Neural progenitor cell (in vitro differentiated cells): Measurements from ENCODE around the gene PHOSPHO1.

Source experiments
- EZH2 ChIP-seq: fragments of 200-600 bp; sonication (generic); IDR thresholded peaks from 2 replicates; pipeline ENCODE4 v1.6.1; 2017; ENCODE audit warnings: antibody characterized with exemption, mild to moderate bottlenecking, moderate library complexity
- TF ChIP-seq, protein P1 (sequence below): fragments of 200-600 bp; sonication (generic); IDR thresholded peaks from 2 replicates; pipeline ENCODE4 v1.5.1; 2017; ENCODE audit warnings: antibody characterized with exemption, mild to moderate bottlenecking

DNA sequence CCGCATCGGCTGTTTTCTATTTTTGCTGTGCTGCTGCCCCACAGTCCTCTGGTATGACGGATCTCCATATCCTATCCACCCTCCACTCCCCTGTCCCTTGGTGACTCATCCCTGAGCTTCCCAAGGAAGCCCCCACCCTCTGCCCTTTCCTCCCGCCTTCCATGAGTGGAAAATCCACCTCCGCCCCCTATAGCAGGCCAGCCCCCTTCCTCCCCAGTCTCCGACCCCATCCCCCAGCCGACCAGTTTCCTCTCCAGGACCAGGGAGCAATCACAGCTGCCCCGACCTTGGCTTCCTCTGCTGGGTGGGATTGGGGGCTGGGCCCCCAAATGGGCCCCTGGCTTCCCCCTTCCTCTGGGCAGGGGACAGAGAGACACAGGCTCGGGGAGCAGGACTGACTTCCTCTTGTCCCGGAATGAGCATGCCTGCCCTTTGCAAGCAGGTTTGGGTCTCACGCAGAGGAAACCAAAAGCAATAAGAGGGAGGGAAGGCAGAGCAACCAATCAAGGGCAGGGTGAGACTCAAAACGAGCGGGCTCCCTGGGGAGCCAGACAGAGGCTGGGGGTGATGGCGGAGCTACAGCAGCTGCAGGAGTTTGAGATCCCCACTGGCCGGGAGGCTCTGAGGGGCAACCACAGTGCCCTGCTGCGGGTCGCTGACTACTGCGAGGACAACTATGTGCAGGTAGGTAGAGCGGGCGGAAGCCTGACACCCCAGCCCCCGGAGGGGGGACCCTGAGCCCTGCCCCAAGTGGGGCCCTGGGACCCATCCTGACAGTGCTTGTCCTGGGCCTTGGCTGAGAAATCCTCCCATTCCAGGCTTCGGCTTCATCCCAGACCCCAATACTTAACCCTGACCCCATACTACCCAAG, 20.2 kb downstream of the PHOSPHO1 start, which contains the start of the genes ABI3 and GNGT2:
- no peak for TF ChIP-seq EZH2
- TF ChIP-seq, protein P1, sequence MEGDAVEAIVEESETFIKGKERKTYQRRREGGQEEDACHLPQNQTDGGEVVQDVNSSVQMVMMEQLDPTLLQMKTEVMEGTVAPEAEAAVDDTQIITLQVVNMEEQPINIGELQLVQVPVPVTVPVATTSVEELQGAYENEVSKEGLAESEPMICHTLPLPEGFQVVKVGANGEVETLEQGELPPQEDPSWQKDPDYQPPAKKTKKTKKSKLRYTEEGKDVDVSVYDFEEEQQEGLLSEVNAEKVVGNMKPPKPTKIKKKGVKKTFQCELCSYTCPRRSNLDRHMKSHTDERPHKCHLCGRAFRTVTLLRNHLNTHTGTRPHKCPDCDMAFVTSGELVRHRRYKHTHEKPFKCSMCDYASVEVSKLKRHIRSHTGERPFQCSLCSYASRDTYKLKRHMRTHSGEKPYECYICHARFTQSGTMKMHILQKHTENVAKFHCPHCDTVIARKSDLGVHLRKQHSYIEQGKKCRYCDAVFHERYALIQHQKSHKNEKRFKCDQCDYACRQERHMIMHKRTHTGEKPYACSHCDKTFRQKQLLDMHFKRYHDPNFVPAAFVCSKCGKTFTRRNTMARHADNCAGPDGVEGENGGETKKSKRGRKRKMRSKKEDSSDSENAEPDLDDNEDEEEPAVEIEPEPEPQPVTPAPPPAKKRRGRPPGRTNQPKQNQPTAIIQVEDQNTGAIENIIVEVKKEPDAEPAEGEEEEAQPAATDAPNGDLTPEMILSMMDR: no peak
